CD4-positive, alpha-beta T cell treated with Interleukin-1 beta for 1 hour (primary cell): ENCODE data around the gene EIF4E.
A peak's percentile ranks its signal among the peaks of the same experiment; 100 is the strongest.
"Not testable (repeated sequence)": the region's sequence is repeated elsewhere in the genome, so short reads cannot be mapped to it uniquely, and the experiment has no call there.

Experiments
- DNase-seq, 2 donors: peaks; one replicate each; pipeline ENCODE4 v3.0.0-alpha.2; 2020 to 2022

The EIF4E gene

DNA sequence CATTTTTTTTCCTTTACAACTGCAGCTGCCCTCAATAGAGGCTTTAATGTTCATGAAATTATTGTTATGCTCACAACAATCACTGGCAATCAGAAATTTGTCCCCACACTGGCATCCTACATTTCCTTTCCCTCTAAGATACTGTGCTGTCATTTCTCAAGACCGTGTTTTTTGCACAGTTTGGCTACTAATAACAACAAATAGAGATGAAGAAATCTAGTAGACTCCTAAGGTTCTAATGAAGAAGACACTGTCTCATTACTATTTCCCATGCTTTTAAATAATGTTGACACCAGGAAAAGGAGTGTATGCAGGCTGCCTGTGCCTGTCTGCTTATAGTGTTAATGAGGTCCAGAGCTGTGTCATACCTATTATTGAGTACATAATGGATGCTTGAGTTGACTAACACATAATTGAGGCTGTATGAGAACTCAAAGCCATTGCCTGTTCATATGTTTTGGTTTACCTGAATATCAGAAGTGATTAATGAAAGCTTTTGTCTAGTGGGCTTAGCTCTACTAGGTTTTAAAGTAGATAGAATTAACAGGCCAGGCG is 1.5 kb upstream of the EIF4E start:
- DNase-seq, result no peak

DNA sequence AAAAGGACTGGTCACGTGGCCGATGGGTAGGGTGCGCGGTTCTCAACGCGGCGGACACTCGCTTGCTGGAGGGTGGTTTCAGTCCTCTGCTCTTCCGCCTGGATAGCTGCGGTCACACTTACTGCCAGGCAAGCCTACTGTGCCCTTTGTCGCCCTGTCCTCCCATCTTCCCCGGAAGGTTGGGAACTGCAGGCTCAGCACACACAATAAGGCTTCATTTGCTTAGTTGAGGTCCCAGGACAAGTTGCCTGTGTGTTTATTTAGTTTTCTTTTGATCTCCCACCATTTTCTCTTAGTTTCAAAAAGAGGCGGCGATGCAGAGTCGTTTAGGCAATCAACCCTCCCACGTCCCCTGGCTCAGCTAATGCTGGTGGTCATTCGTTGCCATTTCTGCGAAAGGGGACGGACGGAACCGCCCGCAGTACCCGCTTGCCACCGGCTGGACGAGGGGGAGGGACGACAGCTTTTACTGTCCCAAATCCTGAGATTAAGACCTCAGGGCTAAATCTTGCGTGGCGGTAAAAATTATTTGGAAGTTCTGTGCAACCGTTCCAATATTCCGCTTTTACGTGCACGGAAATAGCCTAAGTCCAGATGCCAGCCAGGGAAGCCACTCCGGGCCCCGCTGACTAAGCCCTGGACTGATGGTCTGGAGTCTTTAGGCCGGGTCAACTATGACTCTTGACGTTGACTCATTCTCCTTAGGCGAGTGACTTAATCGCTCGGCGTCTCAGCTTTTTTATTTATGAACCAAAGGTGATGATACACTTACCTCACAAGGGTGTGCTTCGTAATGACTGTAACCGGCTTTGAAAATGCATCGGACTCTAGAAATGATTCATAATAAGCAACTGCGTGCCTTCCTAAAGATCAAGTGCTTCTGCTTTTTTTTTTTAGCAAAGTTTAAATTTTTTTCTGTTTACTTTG is 671 bp upstream of the EIF4E start:
- DNase-seq, result peak; percentile 52 to 75

DNA sequence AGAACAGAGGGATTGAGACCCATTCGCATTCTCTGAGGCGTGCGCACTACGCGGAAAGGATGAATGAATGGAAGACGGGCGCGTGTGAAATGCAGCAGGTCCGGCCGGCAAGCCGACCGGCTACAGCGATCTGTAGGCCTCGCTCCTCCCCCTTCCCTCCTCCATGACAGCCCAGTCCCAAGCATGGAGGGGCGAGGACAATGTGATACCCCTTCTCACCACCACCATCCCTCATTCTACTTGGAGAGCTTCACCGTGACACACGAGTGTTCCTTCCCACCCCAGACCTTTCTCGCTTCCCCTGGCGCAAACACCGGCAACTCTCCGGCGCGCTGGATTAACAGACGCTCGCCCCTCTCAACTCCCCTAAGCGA is 815 bp downstream of the EIF4E start:
- peak; percentile 67 for DNase-seq

DNA sequence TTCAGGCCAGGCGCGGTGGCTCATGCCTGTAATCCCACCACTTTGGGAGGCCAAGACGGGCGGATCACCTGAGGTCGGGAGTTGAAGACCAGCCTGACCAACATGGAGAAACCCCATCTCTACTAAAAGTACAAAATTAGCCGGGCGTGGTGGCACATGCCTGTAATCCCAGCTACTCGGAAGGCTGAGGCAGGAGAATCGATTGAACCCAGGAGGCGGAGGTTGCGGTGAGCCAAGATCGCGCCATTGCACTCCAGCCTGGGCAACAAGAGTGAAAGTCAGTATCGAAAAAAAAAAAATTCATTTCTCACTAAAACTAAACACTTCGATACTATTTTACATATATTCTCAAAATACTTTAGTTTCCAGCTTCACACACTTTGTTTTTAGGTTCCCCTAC is 2.7 kb downstream of the EIF4E start:
- DNase-seq, result not testable (repeated sequence)

DNA sequence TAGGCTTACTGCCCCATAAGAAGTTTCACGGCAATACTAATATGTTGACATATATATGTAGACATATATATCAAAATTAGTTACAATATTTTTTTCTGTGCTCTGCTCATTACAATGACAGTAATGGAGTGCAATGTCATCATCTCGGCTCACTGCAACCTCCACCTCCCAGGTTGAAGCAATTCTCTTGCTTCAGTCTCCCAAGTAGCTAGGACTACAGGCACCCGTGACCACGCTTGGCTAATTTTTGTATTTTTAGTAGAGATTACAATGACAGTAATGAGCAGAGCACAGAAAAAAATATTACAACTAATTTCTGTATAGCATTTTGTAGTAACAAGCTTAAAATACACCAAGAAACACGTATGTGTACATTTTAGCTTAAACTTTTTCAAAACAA is 7.6 kb downstream of the EIF4E start:
- DNase-seq, result no peak

DNA sequence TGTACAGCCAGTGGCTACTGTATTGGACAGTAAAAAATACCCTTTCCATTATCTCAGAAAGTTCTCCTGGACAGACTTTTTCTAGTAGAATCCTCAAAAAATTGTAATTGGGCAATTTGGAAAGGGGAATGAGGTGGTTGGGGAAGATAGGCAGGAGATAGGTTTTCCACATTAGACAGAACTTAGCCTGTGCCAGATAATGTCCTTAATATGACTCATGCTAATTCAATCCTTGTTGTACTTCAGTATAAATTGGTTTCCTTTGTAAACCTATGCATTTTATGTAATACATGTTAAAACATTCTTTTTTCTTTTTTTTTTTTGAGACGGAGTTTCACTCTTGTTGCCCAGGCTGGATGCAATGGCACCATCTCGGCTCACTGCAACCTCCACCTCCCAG is 8.9 kb downstream of the EIF4E start:
- no peak for DNase-seq

DNA sequence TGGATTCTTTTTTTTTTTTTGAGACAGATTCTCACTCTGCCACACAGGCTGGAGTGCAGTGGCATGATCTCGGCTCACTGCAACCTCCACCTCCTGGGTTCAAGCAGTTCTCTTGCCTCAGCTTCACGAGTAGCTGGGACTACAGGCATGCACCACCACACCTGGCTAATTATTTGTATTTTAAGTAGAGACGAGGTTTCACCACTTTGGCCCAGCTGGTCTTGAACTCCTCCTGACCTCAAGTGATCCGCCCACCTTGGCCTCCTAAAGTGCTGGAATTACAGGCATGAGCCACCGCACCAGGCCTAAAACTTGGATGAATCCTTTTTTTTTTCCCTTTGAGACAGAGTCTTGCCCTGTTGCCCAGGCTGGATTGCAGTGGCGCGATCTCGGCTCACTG is 18.2 kb downstream of the EIF4E start:
- not testable (repeated sequence) for DNase-seq

DNA sequence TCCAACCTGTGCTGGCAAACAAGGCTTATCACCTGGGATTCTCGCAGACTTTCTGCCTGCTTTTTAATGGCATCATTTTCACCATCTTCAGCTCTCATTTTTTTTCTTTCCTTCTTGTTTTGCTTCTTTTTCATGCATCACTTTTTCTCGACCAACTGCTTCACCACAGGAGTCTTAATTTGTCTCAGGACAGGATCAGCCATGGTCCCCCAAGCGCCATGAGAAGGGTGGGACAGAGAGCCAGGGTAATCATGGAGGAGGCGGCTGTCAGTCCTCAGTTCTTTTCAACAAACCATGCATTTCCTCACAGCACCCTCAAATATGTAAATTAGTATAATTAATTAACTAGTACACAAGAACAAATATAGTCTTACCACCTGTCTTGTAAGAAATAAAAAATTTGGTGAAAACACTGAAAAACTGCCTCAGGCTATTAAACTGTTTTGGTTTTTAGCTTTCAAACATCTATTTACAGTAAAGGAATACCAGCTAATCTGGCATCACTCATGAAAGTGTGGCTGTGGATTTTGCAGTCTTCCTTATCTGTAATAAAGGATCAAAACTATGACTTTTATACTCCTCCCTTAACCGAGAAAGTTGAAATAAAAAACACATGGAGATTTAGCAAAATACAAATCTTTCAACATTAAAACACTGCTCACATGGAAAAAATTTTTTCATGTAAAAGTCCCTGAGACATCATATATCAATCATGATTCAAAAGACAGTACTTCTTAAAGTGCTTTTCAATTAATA is 19.1 kb downstream of the EIF4E start:
- DNase-seq, result no peak

DNA sequence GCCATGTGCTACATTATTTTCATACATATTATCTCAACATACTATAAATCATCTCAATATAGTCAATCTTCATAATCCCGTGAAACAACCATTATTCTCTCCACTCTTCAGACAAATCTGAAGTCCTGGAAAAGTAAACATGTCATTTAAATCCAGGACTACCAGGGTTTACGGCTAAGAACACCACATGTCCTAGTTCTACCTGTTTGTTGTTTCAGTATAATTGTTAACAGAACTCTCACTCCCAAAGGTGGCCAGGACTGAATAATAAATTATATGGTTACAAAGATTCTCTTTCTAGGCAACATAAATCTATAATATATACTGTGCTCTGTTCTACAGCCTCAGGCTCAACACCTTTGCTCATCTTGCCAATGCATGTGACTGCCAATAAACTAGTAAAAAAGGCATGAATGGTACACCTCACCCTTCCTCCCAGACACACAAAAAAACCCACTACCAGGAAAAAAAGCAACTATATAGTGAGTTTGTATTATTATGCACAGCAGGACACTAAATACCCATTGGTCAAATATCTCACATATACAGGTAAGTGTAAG is 20.1 kb downstream of the EIF4E start:
- DNase-seq, result no peak

DNA sequence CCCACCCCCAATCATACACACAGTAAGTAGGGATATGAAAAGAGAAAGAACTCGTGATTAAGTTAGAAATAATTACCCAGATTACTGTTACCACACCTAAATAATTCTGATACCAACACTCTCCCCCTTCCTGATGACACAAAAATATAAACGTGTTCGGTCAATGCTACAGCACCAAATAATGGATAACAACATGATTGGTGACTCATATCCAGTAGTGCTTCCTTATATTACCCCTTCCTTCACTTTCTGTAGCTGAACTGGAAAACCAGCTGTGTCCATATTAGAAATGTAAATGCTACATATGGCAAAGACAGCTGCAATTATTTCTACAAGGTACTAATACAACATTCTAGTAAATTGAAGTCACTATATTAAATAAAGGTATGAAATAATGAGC is 20.8 kb downstream of the EIF4E start:
- no peak for DNase-seq

DNA sequence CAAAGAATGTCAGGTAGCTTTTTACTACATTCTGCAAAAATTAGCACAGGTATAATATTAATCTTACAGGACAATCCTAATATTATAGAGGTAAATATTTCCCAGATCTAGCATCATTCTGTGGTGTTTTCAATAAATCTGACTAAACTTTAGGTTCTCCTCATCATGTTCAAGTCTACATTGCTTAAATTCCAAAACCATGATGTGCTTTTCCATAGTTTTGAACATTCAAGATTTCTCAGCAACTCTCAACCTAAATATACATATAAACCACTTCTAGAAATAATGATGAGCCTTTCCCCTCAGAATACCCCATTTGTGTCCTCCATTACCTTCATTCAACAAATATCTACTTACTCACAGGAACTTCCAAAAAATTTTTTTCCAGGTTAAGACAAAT is 23.1 kb downstream of the EIF4E start:
- DNase-seq, result no peak

DNA sequence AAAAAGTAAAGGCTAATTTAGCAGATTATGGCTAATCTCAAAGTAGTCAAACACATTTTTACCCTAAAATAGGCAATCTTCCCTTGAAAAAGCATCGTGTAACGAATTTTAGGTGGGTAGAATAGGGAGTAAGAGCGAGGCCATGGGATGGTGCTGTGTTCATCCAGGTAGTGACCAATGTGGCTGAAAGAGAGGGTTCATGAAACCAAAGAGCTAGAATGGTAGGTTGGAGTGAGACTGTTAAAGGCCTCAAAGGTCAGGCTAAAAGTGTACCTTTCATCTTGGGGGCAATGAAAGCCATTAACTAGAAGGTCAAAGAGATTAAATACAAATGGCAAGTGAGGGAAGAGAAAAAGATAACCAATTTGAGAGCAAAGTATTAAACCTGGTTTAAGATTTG is 23.6 kb downstream of the EIF4E start:
- no peak for DNase-seq

DNA sequence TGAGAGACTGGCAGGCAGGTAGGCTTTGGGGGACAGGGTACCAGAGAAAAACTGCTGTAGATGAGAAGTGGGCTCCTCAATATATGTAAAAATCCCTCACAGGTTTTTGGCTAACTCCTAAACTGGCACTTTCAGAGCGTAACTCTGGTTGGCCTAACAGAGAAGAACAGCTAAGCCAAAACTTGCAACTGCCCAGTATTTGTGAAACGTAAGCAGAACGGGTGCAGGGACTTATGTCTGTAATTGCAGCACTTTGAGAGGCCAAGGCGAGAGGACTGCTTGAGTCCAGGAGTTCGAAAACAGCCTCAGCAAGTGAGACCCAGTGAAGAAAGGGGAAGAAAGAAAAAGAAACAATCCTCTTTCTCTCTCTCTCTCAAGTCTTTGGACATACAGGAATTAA is 25.0 kb downstream of the EIF4E start:
- DNase-seq, result no peak

DNA sequence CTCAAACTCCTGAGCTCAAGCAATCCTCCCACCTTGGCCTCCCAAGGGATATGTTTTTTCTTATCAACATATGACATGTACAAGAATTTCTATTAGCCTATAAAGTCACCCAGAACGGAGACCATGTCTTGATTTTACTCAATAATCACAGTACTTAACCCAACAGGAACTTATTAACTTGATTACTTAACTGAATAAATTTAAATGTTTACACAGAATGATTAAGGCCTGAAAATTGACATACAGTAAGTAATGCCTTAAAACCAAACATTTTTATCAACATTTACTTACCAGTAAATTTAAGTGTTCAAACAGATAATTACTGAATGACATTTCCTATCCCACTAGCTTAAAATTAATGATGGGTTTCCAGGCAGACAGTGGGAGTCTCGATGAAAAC is 25.4 kb downstream of the EIF4E start:
- DNase-seq, result no peak

DNA sequence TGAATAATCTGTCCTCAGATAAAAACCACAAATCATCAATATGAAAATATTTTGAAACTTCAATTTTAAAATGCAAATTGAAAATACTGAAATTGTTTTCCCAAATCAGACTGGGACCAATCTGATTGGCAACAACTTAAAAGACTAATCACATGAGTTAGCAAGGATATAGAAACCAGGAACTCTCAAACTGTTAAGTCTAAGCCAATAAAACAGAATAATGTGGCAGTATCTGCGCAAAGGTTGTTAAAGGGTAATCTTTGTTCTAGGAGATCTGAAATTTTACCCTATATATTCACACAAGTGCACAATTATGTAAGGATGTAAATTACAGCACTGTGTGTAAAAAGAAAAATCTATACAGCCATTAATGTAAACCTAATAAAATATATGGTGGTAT is 29.7 kb downstream of the EIF4E start:
- DNase-seq, result no peak

DNA sequence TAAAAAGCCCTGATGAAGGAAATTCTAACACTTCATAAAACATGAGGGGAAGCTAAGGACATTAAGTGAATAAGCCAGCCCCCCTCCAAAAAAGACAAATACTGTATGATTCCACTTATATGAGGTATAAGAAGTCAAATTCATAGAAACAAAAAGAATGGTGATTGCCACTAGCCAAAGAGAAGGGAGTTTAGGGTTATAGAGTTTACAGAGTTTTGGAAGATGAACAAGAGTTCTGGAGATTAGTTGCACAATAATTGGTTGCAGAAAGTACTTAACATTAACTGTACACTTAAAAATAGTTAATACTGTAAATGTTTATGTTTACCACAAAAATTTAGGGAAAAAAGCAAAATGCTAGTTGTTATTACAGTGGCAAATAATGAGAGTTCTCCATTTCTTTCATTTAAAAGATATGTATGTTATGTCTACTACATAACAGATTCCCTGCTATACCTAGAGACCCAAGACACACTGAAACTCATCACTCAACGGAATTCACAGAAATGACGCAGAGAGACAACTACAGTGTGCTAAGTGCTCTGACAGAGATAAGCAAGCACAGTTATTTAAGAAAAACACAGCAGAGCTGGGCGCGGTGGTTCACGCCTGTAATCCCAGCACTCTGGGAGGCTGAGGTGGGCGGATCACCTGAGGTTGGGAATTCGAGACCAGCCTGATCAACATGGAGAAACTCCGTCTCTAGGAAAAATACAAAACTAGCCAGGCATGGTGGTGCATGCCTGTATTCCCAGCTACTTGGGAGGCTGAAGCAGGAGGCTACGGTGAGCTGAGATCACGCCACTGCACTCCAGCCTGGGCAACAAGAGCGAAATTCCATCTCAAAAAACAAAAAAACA is 37.2 kb downstream of the EIF4E start:
- no peak for DNase-seq

DNA sequence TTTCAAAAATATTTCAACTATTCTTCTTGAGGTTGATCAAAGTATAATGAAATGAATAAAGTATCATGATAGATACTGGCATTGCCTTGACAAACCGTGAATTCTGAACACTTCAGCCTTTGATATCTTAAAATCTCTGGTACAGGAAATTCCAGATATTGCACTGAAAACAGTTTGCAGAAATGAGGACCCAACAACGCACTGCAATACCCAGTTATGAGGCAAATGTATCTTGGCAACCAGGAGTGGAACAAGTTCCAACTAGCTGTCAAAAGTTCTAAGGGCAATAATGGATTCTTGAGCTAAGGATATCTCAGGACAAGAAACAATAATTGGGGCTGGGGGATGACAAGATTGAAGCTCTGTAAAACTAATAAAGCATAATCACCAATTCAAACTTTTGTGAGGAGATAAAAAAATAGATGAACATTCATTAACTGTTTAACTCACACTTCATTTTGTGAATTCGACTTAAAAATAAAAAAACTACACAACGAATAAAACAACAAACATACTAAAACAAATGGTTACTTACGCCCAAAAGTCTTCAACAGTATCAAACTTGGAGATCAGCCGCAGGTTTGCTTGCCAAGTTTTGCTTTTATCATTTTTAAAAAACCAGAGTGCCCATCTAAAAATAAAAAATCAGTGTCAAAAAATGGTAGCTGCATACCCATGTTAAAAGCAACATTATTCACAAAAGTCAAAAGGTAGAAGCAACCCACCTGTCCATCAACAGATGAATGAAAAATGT is 38.1 kb downstream of the EIF4E start:
- no peak for DNase-seq

DNA sequence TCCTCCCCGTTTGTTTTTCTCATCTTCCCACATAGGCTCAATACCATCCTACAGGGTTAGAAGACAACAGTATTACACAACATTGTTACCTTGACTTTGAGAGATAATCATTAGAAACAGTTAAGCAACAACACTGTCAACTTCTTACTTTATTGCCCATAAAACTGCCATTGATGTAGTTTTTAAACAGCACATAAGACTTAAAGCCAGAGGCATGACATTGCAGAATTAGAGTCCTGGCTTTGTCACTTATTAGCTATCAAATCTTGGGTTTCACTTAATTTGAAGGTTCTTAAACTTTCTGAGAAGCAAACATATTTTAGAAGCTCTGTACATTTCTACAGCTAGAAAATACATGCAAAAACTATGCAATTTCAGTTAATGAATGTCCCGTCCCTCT is 41.8 kb downstream of the EIF4E start:
- no peak for DNase-seq

DNA sequence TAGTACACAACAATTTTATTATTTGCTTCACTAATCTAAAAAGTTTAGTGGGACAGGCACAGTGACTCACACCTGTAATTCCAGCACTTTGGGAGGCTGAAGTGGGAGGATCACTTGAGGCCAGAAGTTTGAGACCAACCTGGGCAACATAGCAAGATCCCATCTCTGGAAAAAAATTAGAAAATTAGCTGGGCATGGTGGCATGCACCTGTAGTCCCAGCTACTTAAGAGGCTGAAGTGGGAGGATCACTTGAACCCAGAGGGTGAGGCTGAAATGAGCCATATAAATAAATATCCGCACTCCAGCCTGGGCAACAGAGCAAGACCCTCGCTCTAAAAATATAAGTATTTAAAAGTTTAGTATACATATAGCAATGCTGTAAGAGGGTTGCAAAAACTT is 42.6 kb downstream of the EIF4E start:
- not testable (repeated sequence) for DNase-seq

DNA sequence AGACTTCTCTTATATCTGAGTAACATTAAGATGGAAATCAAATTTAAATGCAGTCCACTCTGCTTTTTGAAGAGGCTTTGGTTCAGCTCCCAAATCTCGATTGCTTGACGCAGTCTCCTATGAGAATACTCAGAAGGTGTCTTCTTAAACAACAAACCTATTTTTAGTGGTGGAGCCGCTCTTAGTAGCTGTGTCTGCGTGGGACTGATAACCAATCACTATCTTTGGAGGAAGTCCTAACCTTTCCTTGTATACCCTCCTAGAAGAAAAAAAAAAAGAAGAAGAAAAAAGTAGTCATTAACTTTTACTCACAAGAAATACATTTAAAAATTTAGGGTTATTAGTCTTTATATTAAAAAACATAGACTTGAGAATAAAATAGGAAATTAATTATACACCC is 48.0 kb downstream of the EIF4E start:
- not testable (repeated sequence) for DNase-seq

DNA sequence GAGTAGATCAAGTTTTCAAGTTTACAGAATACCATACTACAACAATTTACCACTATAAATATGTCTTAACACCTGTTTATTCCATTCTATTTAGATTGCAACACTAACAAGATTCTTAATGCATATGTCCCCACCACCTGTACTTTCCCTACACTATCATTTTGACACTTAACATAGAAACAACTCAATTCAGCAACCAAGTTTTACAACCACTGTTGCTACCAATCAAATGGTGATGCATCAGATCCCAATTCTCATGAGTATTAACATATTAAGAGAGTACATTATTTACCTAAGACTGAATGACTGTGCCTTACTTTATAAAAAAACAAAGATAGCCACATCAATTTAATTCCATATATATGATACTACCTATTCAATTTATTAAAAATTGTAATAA is 49.4 kb downstream of the EIF4E start:
- no peak for DNase-seq

DNA sequence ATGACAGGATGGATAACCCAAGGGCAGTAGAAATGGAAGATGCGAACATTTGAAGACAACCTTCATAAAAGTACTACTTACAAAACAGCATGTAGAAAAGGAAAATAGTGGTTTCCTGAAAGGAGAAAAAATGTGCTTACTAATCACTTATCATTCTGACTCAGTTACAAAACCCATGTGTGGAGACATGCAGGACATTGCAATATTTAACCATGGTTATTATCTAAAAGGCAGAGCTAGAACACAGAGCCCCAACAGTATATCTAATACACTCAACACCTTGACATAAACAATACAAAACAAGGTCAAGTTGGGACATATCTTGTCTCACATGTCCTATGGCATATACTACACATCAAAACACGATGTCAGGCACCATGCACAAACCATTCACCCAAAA is 55.9 kb downstream of the EIF4E start:
- no peak for DNase-seq
